Progenitor cell of endocrine pancreas (in vitro differentiated cells): ENCODE results near the gene NDUFS4. TPM values are rescaled to one million over a fixed set of nuclear protein-coding genes. Genes with fewer than 3 reads are reported as not detected.

Experiments
- DNase-seq: peaks from one replicate; pipeline ENCODE4 v3.0.0; 2021; ENCODE audit warnings: low spot score; ENCODE audit not compliant: unreplicated experiment
- H3K27ac Mint-ChIP-seq: 2 replicates; pipeline ENCODE4 v1.8.0; 2021; ENCODE audit warnings: mild to moderate bottlenecking, moderate library complexity, mixed read lengths
- H3K27me3 Mint-ChIP-seq: 2 replicates; pipeline ENCODE4 v1.8.0; 2021; ENCODE audit warnings: mixed read lengths
- H3K36me3 Mint-ChIP-seq: 2 replicates; pipeline ENCODE4 v1.8.0; 2022; ENCODE audit warnings: mixed read lengths; ENCODE audit not compliant: insufficient read depth
- H3K4me1 Mint-ChIP-seq: 2 replicates; pipeline ENCODE4 v1.8.0; 2021; ENCODE audit warnings: low read depth, mixed read lengths
- H3K4me3 Mint-ChIP-seq: 2 replicates; pipeline ENCODE4 v1.8.0; 2021; ENCODE audit warnings: low read depth, mild to moderate bottlenecking, moderate library complexity, mixed read lengths
- H3K9me3 Mint-ChIP-seq: 2 replicates; pipeline ENCODE4 v1.8.0; 2021; ENCODE audit warnings: low read depth, mixed read lengths
- CTCF ChIP-seq: fragments of 200-600 bp; sonication (generic); IDR thresholded peaks from one replicate; pipeline ENCODE4 v1.5.0; 2021; ENCODE audit warnings: antibody characterized with exemption, mild to moderate bottlenecking; ENCODE audit not compliant: unreplicated experiment
- total RNA-seq: library from RNA; stranded (reverse); gene quantifications from 2 replicates; pipeline ENCODE4 v1.2.1, GENCODE V29; 2021

NDUFS4 gene
- total RNA-seq, 1 donor from 2014 or later = 62.7 TPM

GRCh38 chr5:53667621-53668020 lies 107.2 kb downstream of the NDUFS4 start:
- TF ChIP-seq CTCF = no peak
- Mint-ChIP-seq H3K9me3 (peaks cover 22% of the 10 kb centered on the region), H3K27ac (no peak overlapping the region), H3K4me3 (no peak overlapping the region), H3K36me3 (peaks cover 27% of the 10 kb centered on the region), H3K4me1 (peaks cover 4% of the 10 kb centered on the region), H3K27me3 (no peaks in the 10 kb centered on the region)
- DNase-seq = no peak

- Mint-ChIP-seq H3K27me3 (no peaks in the 10 kb centered on the region), H3K27ac (no peak overlapping the region), H3K36me3 (peaks cover 6% of the 10 kb centered on the region), H3K9me3 (no peaks in the 10 kb centered on the region), H3K4me3 (no peak overlapping the region), H3K4me1 (peaks cover 4% of the 10 kb centered on the region)
- no peak for TF ChIP-seq CTCF
- no peak for DNase-seq
These were observed 111.0 kb downstream of the NDUFS4 start for GRCh38 chr5:53671447-53671846.

GRCh38 chr5:53674121-53674520 lies 113.7 kb downstream of the NDUFS4 start:
- Mint-ChIP-seq H3K4me3 (no peak overlapping the region), H3K27me3 (no peaks in the 10 kb centered on the region), H3K9me3 (no peaks in the 10 kb centered on the region), H3K4me1 (peaks cover 5% of the 10 kb centered on the region), H3K36me3 (peaks cover 5% of the 10 kb centered on the region), H3K27ac (no peak overlapping the region)
- DNase-seq = no peak
- TF ChIP-seq CTCF = no peak

GRCh38 chr5:53677632-53678031 lies 117.2 kb downstream of the NDUFS4 start:
- no peak for TF ChIP-seq CTCF
- Mint-ChIP-seq H3K4me1 (peaks cover 5% of the 10 kb centered on the region), H3K9me3 (no peaks in the 10 kb centered on the region), H3K27me3 (no peaks in the 10 kb centered on the region), H3K27ac (no peak overlapping the region), H3K36me3 (peaks cover 10% of the 10 kb centered on the region), H3K4me3 (no peak overlapping the region)
- no peak for DNase-seq

GRCh38 chr5:53678981-53679660 lies 118.7 kb downstream of the NDUFS4 start:
- Mint-ChIP-seq H3K27ac (no peak overlapping the region), H3K36me3 (peaks cover 8% of the 10 kb centered on the region), H3K9me3 (no peaks in the 10 kb centered on the region), H3K27me3 (no peaks in the 10 kb centered on the region), H3K4me1 (peaks cover 5% of the 10 kb centered on the region), H3K4me3 (no peak overlapping the region)
- DNase-seq = no peak
- TF ChIP-seq CTCF = no peak
